Left lung (tissue), 10 donors: ENCODE measurements around the gene MTERF4. TPM values are rescaled to one million over a fixed set of nuclear protein-coding genes. Genes with fewer than 3 reads are reported as not detected.
A peak's percentile ranks its signal among the peaks of the same experiment; 100 is the strongest.

Experiments used
- ATAC-seq: fragments of 200-7000 bp; cut with Tn5 transposase; one replicate; pipeline ENCODE4 v1.9.1; 2020; ENCODE audit warnings: moderate library complexity
- DNase-seq, 4 donors: peaks; one replicate each; pipeline ENCODE4 v3.0.0-alpha.2; 2013 to 2020
- H3K27ac ChIP-seq, 2 donors: fragments of 200-600 bp; sonication (generic) in 1 of 2; one replicate each; pipeline versions ENCODE4 v1.5.0 to v1.8.0; 2020 to 2021
- H3K27me3 ChIP-seq, 2 donors: fragments of 200-600 bp; sonication (generic) in 1 of 2; one replicate each; pipeline versions ENCODE4 v1.5.0 to v1.8.0; 2020 to 2021
- H3K36me3 ChIP-seq, 2 donors: fragments of 200-600 bp; sonication (generic) in 1 of 2; one replicate each; pipeline versions ENCODE4 v1.5.0 to v1.8.0; 2020 to 2021
- H3K4me1 ChIP-seq, 2 donors: fragments of 200-600 bp; one replicate each; pipeline ENCODE4 v1.8.0; 2021
- H3K4me3 ChIP-seq, 2 donors: fragments of 200-600 bp; sonication (generic) in 1 of 2; one replicate each; pipeline versions ENCODE4 v1.5.0 to v1.8.0; 2020 to 2021; ENCODE audit warnings: mild to moderate bottlenecking in 1 of 2
- H3K9me3 ChIP-seq, 2 donors: fragments of 200-600 bp; sonication (generic) in 1 of 2; one replicate each; pipeline versions ENCODE4 v1.5.0 to v1.8.0; 2020 to 2021
- intact Hi-C, 2 donors: fragments of 100-400 bp; cut with DNase I; formaldehyde crosslinking; loops; one replicate each; pipeline versions ENCODE4 v1.11.2 to v1.14.2; 2022
- polyA plus RNA-seq, 6 donors: library from polyadenylated mRNA; unstranded; fragments of 120-200 nt; gene quantifications; one replicate each; pipeline ENCODE4 v1.2.1, GENCODE V29; 2013; ENCODE audit not compliant: insufficient read length in 6 of 6
- total RNA-seq, 2 donors: library from RNA; stranded (reverse); fragmentation: NEBNext Ultra II Directional; extraction: Animal tissue kit (Norgen Biotek cat#: 25700); gene quantifications; one replicate each; pipeline ENCODE4 v1.2.1, GENCODE V29; 2021
- TF ChIP-seq, protein P1 (sequence below), 2 donors: fragments of 200-600 bp; sonication (generic) in 1 of 2; IDR thresholded peaks; one replicate each; pipeline versions ENCODE4 v1.5.0 to v1.8.0; 2021; ENCODE audit warnings: antibody characterized with exemption in 2 of 2
- donor health status: DM: no; HTN: yes; CAD: no.
- donor health status: DM: no; HTN: no; CAD: no.

Gene MTERF4
- total and polyA plus RNA-seq, 8 donors, result 24.9 to 101 (median 85.1) TPM

GRCh38 chr2:241112046-241112445 is 10.0 kb upstream of the MTERF4 start:
- Histone ChIP-seq H3K4me1 (no peaks in the 10 kb centered on the region), H3K27ac (no peak overlapping the region), H3K36me3 (peaks cover 0 to 6% of the 10 kb centered on the region in 2 donors), H3K9me3 (no peaks in the 10 kb centered on the region), H3K27me3 (no peaks in the 10 kb centered on the region), H3K4me3 (no peak overlapping the region)
- no peak for DNase-seq
- ATAC-seq, result no peak
- intact Hi-C loops, result no loop called here
- TF ChIP-seq, protein P1, sequence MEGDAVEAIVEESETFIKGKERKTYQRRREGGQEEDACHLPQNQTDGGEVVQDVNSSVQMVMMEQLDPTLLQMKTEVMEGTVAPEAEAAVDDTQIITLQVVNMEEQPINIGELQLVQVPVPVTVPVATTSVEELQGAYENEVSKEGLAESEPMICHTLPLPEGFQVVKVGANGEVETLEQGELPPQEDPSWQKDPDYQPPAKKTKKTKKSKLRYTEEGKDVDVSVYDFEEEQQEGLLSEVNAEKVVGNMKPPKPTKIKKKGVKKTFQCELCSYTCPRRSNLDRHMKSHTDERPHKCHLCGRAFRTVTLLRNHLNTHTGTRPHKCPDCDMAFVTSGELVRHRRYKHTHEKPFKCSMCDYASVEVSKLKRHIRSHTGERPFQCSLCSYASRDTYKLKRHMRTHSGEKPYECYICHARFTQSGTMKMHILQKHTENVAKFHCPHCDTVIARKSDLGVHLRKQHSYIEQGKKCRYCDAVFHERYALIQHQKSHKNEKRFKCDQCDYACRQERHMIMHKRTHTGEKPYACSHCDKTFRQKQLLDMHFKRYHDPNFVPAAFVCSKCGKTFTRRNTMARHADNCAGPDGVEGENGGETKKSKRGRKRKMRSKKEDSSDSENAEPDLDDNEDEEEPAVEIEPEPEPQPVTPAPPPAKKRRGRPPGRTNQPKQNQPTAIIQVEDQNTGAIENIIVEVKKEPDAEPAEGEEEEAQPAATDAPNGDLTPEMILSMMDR (IDR thresholded peaks at IDR 0.05), result no peak

DNA sequence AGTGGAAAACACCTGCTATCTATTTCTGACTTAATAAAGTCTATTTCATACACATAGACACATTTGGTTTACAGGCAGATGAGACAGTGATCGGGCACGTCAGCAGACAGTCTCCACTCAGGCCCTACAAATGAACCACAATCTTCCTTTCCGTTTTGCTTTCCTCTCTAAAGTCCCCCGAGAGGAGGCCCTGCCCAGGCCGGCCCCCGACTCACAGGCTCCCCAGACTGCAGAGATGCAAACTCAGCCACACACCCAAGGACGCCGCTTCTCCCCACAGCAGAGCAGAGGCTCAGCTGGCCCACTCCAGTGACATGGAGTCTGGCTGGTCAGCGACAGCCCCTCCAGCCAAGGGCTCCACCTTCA is 9.3 kb upstream of the MTERF4 start:
- ATAC-seq, result no peak

DNA sequence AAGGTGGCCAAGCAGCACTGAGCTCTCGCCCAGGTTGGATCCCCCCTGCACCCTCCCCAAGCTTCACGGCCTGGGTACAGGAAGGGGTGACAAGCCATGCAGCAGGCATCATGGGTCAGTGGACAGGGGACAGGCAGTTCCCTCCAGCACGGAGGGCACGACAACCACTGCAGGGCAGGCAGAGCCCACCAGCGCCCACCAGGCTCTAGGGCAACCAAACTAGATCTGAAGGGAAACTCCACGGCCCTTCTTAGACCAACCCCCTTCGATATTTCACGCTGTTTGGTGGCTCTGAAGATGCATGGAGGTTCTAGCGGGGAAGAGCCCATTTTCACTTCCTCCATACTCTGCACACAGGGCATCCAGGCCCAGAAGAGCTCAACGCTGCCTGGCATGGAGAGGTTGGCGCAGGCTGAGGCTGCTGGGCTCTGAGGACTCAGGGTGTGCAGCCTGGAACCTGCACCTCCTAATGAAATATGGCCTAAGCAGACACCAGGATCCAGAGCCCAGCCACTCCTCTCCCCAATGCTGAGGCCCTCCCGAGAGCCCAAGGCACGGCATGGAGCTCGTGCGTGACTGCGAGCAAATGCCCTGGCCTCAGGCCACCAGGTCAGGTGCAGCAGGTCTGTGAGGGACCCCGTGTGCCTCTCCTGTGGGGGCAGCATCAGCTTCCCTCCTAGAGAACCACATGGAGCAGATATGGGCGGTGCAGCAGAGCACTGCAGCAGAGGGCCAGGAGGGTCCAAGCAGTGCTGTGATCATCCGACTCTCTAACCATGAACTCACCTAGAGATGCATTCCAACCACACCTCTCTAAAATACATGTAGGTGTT is 8.7 kb upstream of the MTERF4 start:
- Histone ChIP-seq H3K4me1 (no peaks in the 10 kb centered on the region), H3K4me3 (no peak overlapping the region), H3K9me3 (no peaks in the 10 kb centered on the region), H3K27ac (no peak overlapping the region), H3K36me3 (peaks cover 0 to 6% of the 10 kb centered on the region in 2 donors), H3K27me3 (no peaks in the 10 kb centered on the region)
- ATAC-seq (no peak), DNase-seq (no peak)
- intact Hi-C loops, result no loop called here
- TF ChIP-seq, protein P1 (IDR thresholded peaks at IDR 0.05), result no peak

More for the DNA sequence above, 9.3 kb upstream of the MTERF4 start:
- no peaks in the 10 kb centered on the region for H3K4me1 ChIP-seq
- intact Hi-C loops, result no loop called here
- no peaks in the 10 kb centered on the region for H3K27me3 ChIP-seq
- H3K36me3 ChIP-seq, result peaks cover 0 to 6% of the 10 kb centered on the region in 2 donors
- no peak for DNase-seq
- no peak overlapping the region for H3K27ac ChIP-seq
- TF ChIP-seq, protein P1 (IDR thresholded peaks at IDR 0.05), result no peak
- no peak overlapping the region for H3K4me3 ChIP-seq
- H3K9me3 ChIP-seq, result no peaks in the 10 kb centered on the region

DNA sequence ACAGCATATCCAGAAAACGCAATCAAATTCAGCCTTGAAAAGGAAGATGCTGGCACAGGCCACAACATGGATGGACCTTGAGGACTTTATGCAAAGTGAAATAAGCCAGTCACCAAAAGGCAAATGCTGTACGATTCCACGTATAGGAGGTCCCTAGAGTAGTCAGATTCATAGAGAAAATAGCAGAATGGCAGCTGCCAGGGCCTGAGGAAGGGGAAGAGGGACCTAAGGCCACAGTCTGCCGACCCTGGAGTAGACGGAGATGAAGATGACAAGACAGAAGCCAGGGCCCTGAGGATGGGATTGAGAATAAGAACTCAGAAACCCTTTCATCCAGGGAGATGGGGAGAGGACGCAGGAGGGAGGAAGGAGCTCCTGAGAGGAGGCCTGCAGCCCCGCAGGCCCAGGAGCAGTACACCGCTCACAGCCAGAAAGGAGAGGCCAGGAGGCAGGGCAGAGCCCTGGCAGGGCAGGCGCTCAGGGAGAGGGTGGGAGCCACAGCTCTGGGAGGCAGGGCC is 8.1 kb upstream of the MTERF4 start:
- TF ChIP-seq, protein P1 (IDR thresholded peaks at IDR 0.05), result no peak
- DNase-seq (no peak), ATAC-seq (no peak)
- Histone ChIP-seq H3K36me3 (peaks cover 0 to 6% of the 10 kb centered on the region in 2 donors), H3K27me3 (no peaks in the 10 kb centered on the region), H3K27ac (no peak overlapping the region), H3K9me3 (no peaks in the 10 kb centered on the region), H3K4me3 (no peak overlapping the region), H3K4me1 (no peaks in the 10 kb centered on the region)
- intact Hi-C loops, result no loop called here

- Histone ChIP-seq H3K27me3 (no peaks in the 10 kb centered on the region), H3K9me3 (no peaks in the 10 kb centered on the region), H3K4me3 (no peak overlapping the region), H3K27ac (peak overlapping the region in 1 of 2 donors; percentile 25), H3K36me3 (peaks cover 0 to 6% of the 10 kb centered on the region in 2 donors), H3K4me1 (no peaks in the 10 kb centered on the region)
- TF ChIP-seq, protein P1 (IDR thresholded peaks at IDR 0.05), result no peak
- DNase-seq (no peak), ATAC-seq (no peak)
- intact Hi-C loops, result no loop called here
These were observed 7.4 kb upstream of the MTERF4 start for GRCh38 chr2:241109210-241110088.
